Common myeloid progenitor, CD34-positive (primary cell): ENCODE results near the gene ETFB.

ENCODE experiments used
- CTCF ChIA-PET: fragments of 350-600 bp; sonication (Branson Sonifier 250); formaldehyde crosslinking; loops from one replicate; lab custom pipeline; 2021; ENCODE audit warnings: antibody characterized with exemption; lab: Charles Lee
- POLR2A ChIA-PET: fragments of 350-600 bp; sonication (Branson Sonifier 250); formaldehyde crosslinking; loops from one replicate; lab custom pipeline; 2021; ENCODE audit warnings: antibody characterized with exemption; lab: Charles Lee
- DNase-seq, 3 donors: peaks; one replicate each; pipeline versions ENCODE4 v3.0.0 to v3.0.0-alpha.2; 2013
- H3K27ac ChIP-seq, 2 experiments: 1 replicate in 1 of 2; 2 replicates in 1 of 2; pipeline ENCODE4 v1.7.0; 2013; ENCODE audit warnings: inconsistent platforms in 2 of 2, low read length in 2 of 2, mild to moderate bottlenecking in 2 of 2, low read depth in 1 of 2, moderate library complexity in 1 of 2; ENCODE audit not compliant: severe bottlenecking in 2 of 2, insufficient read depth in 1 of 2, poor library complexity in 1 of 2
- H3K27me3 ChIP-seq, 5 experiments: replicated peaks in 2 of 5; 1 replicate in 3 of 5; 2 replicates in 2 of 5; pipeline versions ENCODE4 v1.6.1 to v1.7.0; 2013; ENCODE audit warnings: low read length in 4 of 5, mild to moderate bottlenecking in 2 of 5, moderate library complexity in 2 of 5, inconsistent platforms in 1 of 5; ENCODE audit not compliant: insufficient read depth in 5 of 5, control insufficient read depth in 4 of 5
- H3K36me3 ChIP-seq, 4 experiments: 1 replicate in 2 of 4; 2 replicates in 2 of 4; pipeline versions ENCODE4 v1.6.1 to v1.7.0; 2013; ENCODE audit warnings: low read length in 3 of 4, control low read depth in 1 of 4, mild to moderate bottlenecking in 1 of 4; ENCODE audit not compliant: control insufficient read depth in 4 of 4, insufficient read depth in 4 of 4
- H3K4me1 ChIP-seq, 4 experiments: 1 replicate in 3 of 4; 2 replicates in 1 of 4; pipeline versions ENCODE4 v1.6.1 to v1.7.1; 2013; ENCODE audit warnings: low read length in 3 of 4, mild to moderate bottlenecking in 3 of 4, control low read depth in 1 of 4, inconsistent platforms in 1 of 4, moderate library complexity in 1 of 4; ENCODE audit not compliant: control insufficient read depth in 4 of 4, insufficient read depth in 4 of 4; ENCODE audit errors: control extremely low read depth in 1 of 4
- H3K4me3 ChIP-seq, 7 experiments: 1 replicate in 4 of 7; 2 replicates in 3 of 7; pipeline versions ENCODE4 v1.5.1 to v1.7.0; 2013; ENCODE audit warnings: mild to moderate bottlenecking in 7 of 7, low read length in 6 of 7, moderate library complexity in 6 of 7, inconsistent platforms in 2 of 7, low read depth in 2 of 7, control low read depth in 1 of 7; ENCODE audit not compliant: insufficient read depth in 4 of 7, control insufficient read depth in 1 of 7; ENCODE audit errors: extremely low read depth in 1 of 7
- H3K9me3 ChIP-seq, 5 experiments: 1 replicate in 4 of 5; 2 replicates in 1 of 5; pipeline versions ENCODE4 v1.6.1 to v1.7.1; 2013; ENCODE audit warnings: low read length in 4 of 5, mild to moderate bottlenecking in 2 of 5, inconsistent platforms in 1 of 5, low read depth in 1 of 5, moderate library complexity in 1 of 5; ENCODE audit not compliant: control insufficient read depth in 4 of 5, insufficient read depth in 2 of 5; ENCODE audit errors: control extremely low read depth in 1 of 5
- WGBS: methylation state at CpG from one replicate; pipeline ENCODE4 v1.1.5; 2013; ENCODE audit not compliant: insufficient coverage; 5-methylcytosine and 5-hydroxymethylcytosine counted together

ETFB gene

DNA sequence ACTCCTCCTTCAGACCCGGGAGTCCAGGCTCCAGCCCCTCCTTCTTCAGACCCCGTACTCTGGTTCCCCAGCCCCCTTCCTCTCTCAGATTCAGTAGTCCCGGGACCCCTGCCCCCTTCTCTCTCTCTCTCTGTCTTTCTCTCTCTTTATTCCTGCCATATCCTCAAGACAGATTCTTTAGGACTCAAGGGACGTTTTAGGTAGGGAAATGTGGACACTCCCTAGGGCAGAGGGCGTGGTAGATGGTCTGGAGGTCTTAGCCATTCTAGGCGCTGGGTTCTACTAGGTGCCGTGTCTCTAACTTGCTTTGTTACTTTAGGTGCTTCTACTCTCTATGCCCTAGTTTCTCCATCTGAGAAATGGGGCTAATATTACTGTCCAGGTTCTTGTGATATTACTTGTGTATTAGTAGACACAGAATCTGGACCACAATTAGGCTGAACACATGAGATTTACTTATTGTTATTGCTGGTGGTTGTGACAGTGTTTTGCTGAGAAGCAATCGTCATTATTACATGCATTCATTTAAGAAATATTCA lies 25.0 kb upstream of the ETFB start:
- Histone ChIP-seq H3K4me1 (peaks cover 0 to 28% (median 24%) of the 10 kb centered on the region in 4 experiments), H3K27ac (peak overlapping the region in 1 of 2 experiments; percentile 73), H3K27me3 (no peaks in the 10 kb centered on the region), H3K36me3 (no peaks in the 10 kb centered on the region), H3K4me3 (peak overlapping the region in 6 of 7 experiments; percentile 19 to 69 (median 51)), H3K9me3 (no peaks in the 10 kb centered on the region)
- 43% methylated on average over 6 of the region's 8 CpGs for WGBS
- CTCF ChIA-PET: no interaction called here
- no peak for DNase-seq
- POLR2A ChIA-PET: interaction anchor here (1.0 kb wide), 1 partner anchor 24 kb away, joined by 4 read pairs; no protein-coding TSS in a partner anchor

DNA sequence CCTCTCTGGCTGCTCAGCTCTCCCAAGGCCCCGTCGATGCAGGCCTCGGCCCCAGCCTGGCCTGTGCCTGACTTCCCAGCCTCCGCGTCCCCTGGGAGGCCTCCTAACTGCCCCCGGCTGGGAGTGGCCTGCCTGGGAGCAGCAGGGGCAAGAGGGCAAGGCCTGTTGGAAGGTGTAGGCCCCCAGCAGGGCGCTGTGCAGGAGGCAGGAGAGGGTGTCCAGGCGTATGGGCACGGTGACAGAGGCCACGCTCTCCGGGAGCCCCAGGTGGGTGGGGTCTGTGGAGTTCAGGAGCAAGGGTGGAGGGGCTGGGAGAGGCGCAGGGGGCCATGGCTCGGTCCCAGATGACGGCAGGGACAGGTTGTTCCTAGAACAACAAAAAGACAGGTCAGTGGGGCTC lies 23.0 kb upstream of the ETFB start:
- ChIA-PET CTCF (interaction anchor here (0.9 to 1.6 kb wide), 3 partner anchors 10 to 49 kb away, joined by 3 to 5 read pairs (median 4); no protein-coding TSS in a partner anchor), POLR2A (no interaction called here)
- no peak for DNase-seq
- peaks cover 0 to 17% (median 13%) of the 10 kb centered on the region in 4 experiments for H3K4me1 ChIP-seq
- no peaks in the 10 kb centered on the region for H3K27me3 ChIP-seq
- H3K4me3 ChIP-seq: no peak overlapping the region
- no peaks in the 10 kb centered on the region for H3K9me3 ChIP-seq
- 96% methylated on average over 8 of the region's 14 CpGs for WGBS
- H3K36me3 ChIP-seq: no peaks in the 10 kb centered on the region
- no peak overlapping the region for H3K27ac ChIP-seq

GRCh38 chr19:51387924-51388389 lies 21.8 kb upstream of the ETFB start, which contains the start of gene LIM2:
TSS of gene LIM2 (minus strand) at chr19:51387974. CDS start at chr19:51387443, 531 bp downstream.
- POLR2A ChIA-PET: no interaction called here
- CTCF ChIA-PET: interaction anchor here (0.8 to 1.6 kb wide), 3 partner anchors 9 to 48 kb away, joined by 3 to 5 read pairs (median 4); no protein-coding TSS in a partner anchor

DNA sequence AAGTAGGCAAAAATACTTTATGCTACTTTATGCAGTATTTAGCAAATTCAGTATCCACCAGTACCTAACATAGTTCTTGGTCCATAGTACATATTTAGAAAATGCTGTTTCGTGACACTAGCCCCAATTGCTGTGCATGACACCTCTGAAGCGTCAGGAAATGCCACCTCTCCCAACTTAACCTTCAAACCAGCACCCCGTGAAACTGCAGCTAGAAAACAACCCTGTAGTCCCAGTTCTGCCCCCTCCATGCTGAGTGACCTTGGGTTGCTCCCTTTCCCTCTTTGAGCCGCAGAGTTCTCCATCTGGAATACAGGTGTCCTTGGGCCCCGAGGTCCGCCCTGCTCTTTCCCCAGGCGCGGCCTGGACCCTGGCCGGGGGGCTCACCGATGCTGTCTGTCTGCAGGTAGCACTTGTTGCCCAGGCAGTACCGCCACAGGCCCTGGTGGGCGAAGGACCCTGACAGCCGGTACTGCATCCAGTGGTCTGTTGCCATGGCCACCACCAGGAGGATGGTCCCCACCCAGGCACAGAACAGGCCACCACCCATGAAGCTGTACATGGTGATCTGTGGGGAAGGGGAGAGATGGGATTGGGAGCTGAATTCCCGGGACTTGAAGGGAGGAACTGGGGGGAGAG lies 20.8 kb upstream of the ETFB start:
- Histone ChIP-seq H3K4me1 (peaks cover 0 to 12% (median 7%) of the 10 kb centered on the region in 4 experiments), H3K27ac (no peak overlapping the region), H3K9me3 (no peaks in the 10 kb centered on the region), H3K27me3 (no peaks in the 10 kb centered on the region), H3K4me3 (no peak overlapping the region), H3K36me3 (no peaks in the 10 kb centered on the region)
- WGBS: 97% methylated on average over 14 of the region's 14 CpGs
- ChIA-PET CTCF (no interaction called here), POLR2A (no interaction called here)
- DNase-seq: no peak

More at GRCh38 chr19:51387924-51388389, 21.8 kb upstream of the ETFB start, which contains the start of gene LIM2:
- no peak within 1 kb of the TSS for H3K4me3 ChIP-seq
- H3K4me1 ChIP-seq: peaks cover 0 to 12% (median 7%) of the 10 kb centered on the region in 4 experiments
- H3K36me3 ChIP-seq: no peaks in the 10 kb centered on the region
- H3K27me3 ChIP-seq: no peaks in the 10 kb centered on the region
- no peaks in the 10 kb centered on the region for H3K9me3 ChIP-seq
- DNase-seq: no peak
- 96% methylated on average over 14 of the region's 15 CpGs for WGBS
- no peak within 1 kb of the TSS for H3K27ac ChIP-seq

DNA sequence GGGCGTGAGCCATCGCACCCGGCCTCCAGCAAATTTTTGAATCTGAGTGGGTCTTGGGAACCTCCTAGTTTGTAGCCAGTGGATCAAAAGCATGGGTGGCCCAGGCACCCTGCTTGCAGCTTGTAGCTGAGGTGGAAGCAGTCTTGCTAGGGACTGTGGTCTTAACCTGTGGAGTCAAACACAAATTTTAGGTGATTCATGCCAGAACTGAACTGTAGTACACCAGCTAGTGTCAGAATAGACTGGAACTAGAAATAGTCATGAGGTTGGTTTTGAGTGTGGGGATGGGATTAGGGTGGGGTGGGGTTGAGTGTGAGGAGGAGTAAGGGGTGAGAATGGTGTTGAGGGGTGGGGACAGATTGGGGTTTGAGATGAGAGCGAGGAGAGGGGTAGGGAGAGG lies 15.8 kb upstream of the ETFB start:
- Histone ChIP-seq H3K27me3 (no peaks in the 10 kb centered on the region), H3K9me3 (peaks cover 0 to 4% (median 0%) of the 10 kb centered on the region in 5 experiments), H3K4me1 (peaks cover 0 to 6% (median 2%) of the 10 kb centered on the region in 4 experiments), H3K4me3 (no peak overlapping the region), H3K27ac (no peak overlapping the region), H3K36me3 (no peaks in the 10 kb centered on the region)
- no peak for DNase-seq
- POLR2A ChIA-PET: interaction anchor here (0.6 kb wide), 1 partner anchor 9 kb away, joined by 4 read pairs; the partner anchor contains the start of gene C19orf84
- CTCF ChIA-PET: no interaction called here
- 100% methylated on average over 4 of the region's 4 CpGs for WGBS

- no peaks in the 10 kb centered on the region for H3K36me3 ChIP-seq
- H3K4me3 ChIP-seq: no peak overlapping the region
- H3K27me3 ChIP-seq: no peaks in the 10 kb centered on the region
- ChIA-PET CTCF (interaction anchor here (1.3 kb wide), 2 partner anchors 10 to 11 kb away, joined by 3 read pairs; partner anchors contain the start of genes C19orf84 and CLDND2), POLR2A (no interaction called here)
- peaks cover 0 to 4% (median 0%) of the 10 kb centered on the region in 5 experiments for H3K9me3 ChIP-seq
- DNase-seq: no peak
- no peak overlapping the region for H3K27ac ChIP-seq
- 97% methylated on average over 5 of the region's 9 CpGs for WGBS
- peaks cover 2 to 22% (median 17%) of the 10 kb centered on the region in 4 experiments for H3K4me1 ChIP-seq
These were observed 14.2 kb upstream of the ETFB start for GRCh38 chr19:51380379-51380778.
